ENCODE measurements around the gene ZNF70. TPM values are rescaled to one million over a fixed set of nuclear protein-coding genes. Genes with fewer than 3 reads are reported as not detected.
A peak's percentile ranks its signal among the peaks of the same experiment; 100 is the strongest.

The ZNF70 gene
- total and polyA plus RNA-seq, 2 donors (not counting 1 experiment from before 2014, with no cell fraction given): 2.1 to 8.3 TPM

DNA sequence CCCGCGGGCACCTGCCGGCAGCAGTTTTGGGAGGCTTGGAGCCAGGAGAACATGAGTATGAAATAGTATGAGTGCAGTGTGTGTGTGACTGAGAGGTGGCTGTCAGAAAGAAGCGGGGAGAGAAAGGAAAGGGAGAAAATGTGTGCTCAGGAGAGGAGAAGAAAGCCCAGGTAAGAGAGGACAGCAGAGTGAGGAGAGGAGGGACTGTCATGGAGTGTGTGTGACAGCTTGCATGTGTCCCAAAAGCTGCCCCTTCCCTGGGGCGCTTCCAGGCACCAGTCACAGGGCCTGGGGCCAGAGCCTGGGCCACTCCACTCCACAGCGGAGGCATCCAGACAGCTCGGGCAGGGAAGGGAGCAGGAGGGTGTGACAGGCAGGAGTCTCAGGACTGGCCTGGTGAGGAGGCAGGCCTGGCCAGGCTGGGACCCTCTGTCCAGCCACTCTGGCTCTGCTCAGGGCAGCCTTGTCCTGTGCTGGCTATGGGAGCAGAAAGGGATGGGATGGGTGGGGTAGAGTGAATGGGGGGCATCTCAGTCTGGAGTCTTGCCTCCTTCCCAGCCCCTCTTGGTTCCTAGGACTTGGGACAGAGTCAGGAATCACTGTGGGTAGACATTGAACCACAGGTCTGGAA is 22.7 kb upstream of the ZNF70 start:
- ChIA-PET POLR2A (interaction anchor here (0.9 to 14.3 kb wide), 9 partner anchors 21 to 121 kb away, joined by 3 to 174 read pairs (median 5); partner anchors contain the start of genes DERL3, MIF, SLC2A11 and VPREB3), CTCF (interaction anchor here (0.9 to 12.8 kb wide), 12 partner anchors 16 to 84 kb away, joined by 3 to 188 read pairs (median 4); partner anchors contain the start of genes SLC2A11, VPREB3 and ZNF70)
- H3K4me1 Mint-ChIP-seq: peaks cover 34% of the 10 kb centered on the region
- H3K27ac ChIP-seq (ENCODE audit: low read length in 2 of 2): no peak overlapping the region
- H3K4me2 ChIP-seq (replicated peaks; ENCODE audit: low read depth, low read length, poor library complexity, severe bottlenecking): peak overlapping the region; percentile 95
- H3K4me3 Mint-ChIP-seq: peak overlapping the region; percentile 92
- peaks cover 7% of the 10 kb centered on the region for H4K20me1 ChIP-seq (ENCODE audit: control insufficient read depth, insufficient read depth, low read length, poor library complexity, severe bottlenecking)
- no peaks in the 10 kb centered on the region for H3K9me3 ChIP-seq (ENCODE audit: control extremely low read depth in 1 of 3, control insufficient read depth in 2 of 3, insufficient read depth in 1 of 3, low read length in 2 of 3)
- H3K79me2 ChIP-seq (ENCODE audit: control insufficient read depth, insufficient read depth, low read length): peaks cover 14% of the 10 kb centered on the region
- intact Hi-C loops (cut with micrococcal nuclease): no loop called here
- no peaks in the 10 kb centered on the region for H3K27me3 Mint-ChIP-seq
- no peaks in the 10 kb centered on the region for H3K9me3 Mint-ChIP-seq (ENCODE audit: insufficient read depth)
- peak overlapping the region; percentile 65 for H3K9ac ChIP-seq (ENCODE audit: low read length)
- peak overlapping the region; percentile 54 for H3K27ac Mint-ChIP-seq
- ATAC-seq (ENCODE audit: low read depth) (no peak), DNase-seq (no peak)
- H2AFZ ChIP-seq (ENCODE audit: insufficient read depth, low read depth, low read length, poor library complexity, severe bottlenecking): peak overlapping the region; percentile 81
- TF ChIP-seq, protein P1, sequence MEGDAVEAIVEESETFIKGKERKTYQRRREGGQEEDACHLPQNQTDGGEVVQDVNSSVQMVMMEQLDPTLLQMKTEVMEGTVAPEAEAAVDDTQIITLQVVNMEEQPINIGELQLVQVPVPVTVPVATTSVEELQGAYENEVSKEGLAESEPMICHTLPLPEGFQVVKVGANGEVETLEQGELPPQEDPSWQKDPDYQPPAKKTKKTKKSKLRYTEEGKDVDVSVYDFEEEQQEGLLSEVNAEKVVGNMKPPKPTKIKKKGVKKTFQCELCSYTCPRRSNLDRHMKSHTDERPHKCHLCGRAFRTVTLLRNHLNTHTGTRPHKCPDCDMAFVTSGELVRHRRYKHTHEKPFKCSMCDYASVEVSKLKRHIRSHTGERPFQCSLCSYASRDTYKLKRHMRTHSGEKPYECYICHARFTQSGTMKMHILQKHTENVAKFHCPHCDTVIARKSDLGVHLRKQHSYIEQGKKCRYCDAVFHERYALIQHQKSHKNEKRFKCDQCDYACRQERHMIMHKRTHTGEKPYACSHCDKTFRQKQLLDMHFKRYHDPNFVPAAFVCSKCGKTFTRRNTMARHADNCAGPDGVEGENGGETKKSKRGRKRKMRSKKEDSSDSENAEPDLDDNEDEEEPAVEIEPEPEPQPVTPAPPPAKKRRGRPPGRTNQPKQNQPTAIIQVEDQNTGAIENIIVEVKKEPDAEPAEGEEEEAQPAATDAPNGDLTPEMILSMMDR (IDR thresholded peaks at IDR 0.05): no peak
- TF ChIP-seq EZH2 (IDR thresholded peaks at IDR 0.05; ENCODE audit: borderline replicate concordance, insufficient read depth, low read depth, low read length, poor library complexity, severe bottlenecking): no peak
- whole genome bisulfite sequencing (ENCODE audit: insufficient coverage): 93% methylated on average over 5 of the region's 7 CpGs
- H3K4me3 ChIP-seq (ENCODE audit: control extremely low read depth in 1 of 5, extremely low read depth in 1 of 5, insufficient read depth in 1 of 5, low read depth in 2 of 5, low read length in 4 of 5): peak overlapping the region in 3 of 5 experiments; percentile 37 to 50 (median 48)
- peaks cover 35 to 48% of the 10 kb centered on the region in 2 donors for H3K4me1 ChIP-seq (ENCODE audit: control insufficient read depth in 2 of 2, insufficient read depth in 2 of 2, low read length in 2 of 2)
- no peaks in the 10 kb centered on the region for H3K27me3 ChIP-seq (replicated peaks in 1 of 4; ENCODE audit: control extremely low read depth in 1 of 4, control insufficient read depth in 3 of 4, insufficient read depth in 4 of 4, low read length in 3 of 4)
- no peaks in the 10 kb centered on the region for H3K36me3 ChIP-seq (replicated peaks in 1 of 2; ENCODE audit: control extremely low read depth in 1 of 2, control insufficient read depth in 1 of 2, extremely low read depth in 1 of 2, insufficient read depth in 2 of 2, low read length in 1 of 2)

All from B cell (primary cell).